ENCODE results near the gene OXLD1.

GRCh38 chr17:81631482-81631881 lies 34.9 kb downstream of the OXLD1 start:
- no peak for TF ChIP-seq CTCF (IDR thresholded peaks at IDR 0.05)
- TF ChIP-seq POLR2AphosphoS5 (IDR thresholded peaks at IDR 0.05), result no peak
